ENCODE data around the gene MMRN2. TPM values are rescaled to one million over a fixed set of nuclear protein-coding genes. Genes with fewer than 3 reads are reported as not detected.
"Not testable (repeated sequence)": the region's sequence is repeated elsewhere in the genome, so short reads cannot be mapped to it uniquely, and the experiment has no call there.

Gene MMRN2
- total and polyA plus RNA-seq, 2 experiments from 2014 or later = 1.2 to 4.5 TPM

GRCh38 chr10:86981716-86982115, 24.3 kb upstream of the MMRN2 start:
- WGBS, 2 experiments (ENCODE audit: low coverage in 1 of 2, low lambda C conversion rate in 2 of 2, missing lambda C conversion rate in 2 of 2) = 85 to 93% methylated on average over 5 of the region's 5 CpGs
- H3K27ac ChIP-seq = no peak overlapping the region

GRCh38 chr10:86981020-86981419, 23.6 kb upstream of the MMRN2 start:
- H3F3A ChIP-seq (ENCODE audit: insufficient read depth); H3K4me2 ChIP-seq (ENCODE audit: unreplicated experiment); H3K9me2 ChIP-seq (ENCODE audit: insufficient read depth); H3K27me3 ChIP-seq (replicated peaks; ENCODE audit: insufficient read depth); H4K20me1 ChIP-seq (ENCODE audit: insufficient read depth); in situ Hi-C loops (cut with MboI); DNase-seq; H3K36me3 ChIP-seq (ENCODE audit: low read depth); H3K4me3 ChIP-seq; H3K27ac ChIP-seq; H2AFZ ChIP-seq; H3K9ac ChIP-seq; H3K9me3 ChIP-seq (ENCODE audit: low read depth); H3K79me2 ChIP-seq (ENCODE audit: insufficient read depth): not testable (repeated sequence)
- H3K4me1 ChIP-seq (ENCODE audit: insufficient read depth) = peaks cover 29% of the 10 kb centered on the region
- 52 to 60% methylated on average over 6 of the region's 6 CpGs for WGBS, 2 experiments (ENCODE audit: low coverage in 1 of 2, low lambda C conversion rate in 2 of 2, missing lambda C conversion rate in 2 of 2)

More at GRCh38 chr10:86981716-86982115, 24.3 kb upstream of the MMRN2 start:
- Histone ChIP-seq H3F3A (ENCODE audit: insufficient read depth) (peaks cover 7% of the 10 kb centered on the region; the same call in 1 of the 2 replicates), H3K9me2 (ENCODE audit: insufficient read depth) (no peaks in the 10 kb centered on the region), H3K4me1 (ENCODE audit: insufficient read depth) (peaks cover 29% of the 10 kb centered on the region), H3K36me3 (ENCODE audit: low read depth) (no peaks in the 10 kb centered on the region), H3K4me3 (no peak overlapping the region), H4K20me1 (ENCODE audit: insufficient read depth) (no peaks in the 10 kb centered on the region), H3K4me2 (ENCODE audit: unreplicated experiment) (no peak overlapping the region), H3K27me3 (replicated peaks; ENCODE audit: insufficient read depth) (no peaks in the 10 kb centered on the region), H3K9me3 (ENCODE audit: low read depth) (no peaks in the 10 kb centered on the region), H3K9ac (no peak overlapping the region), H3K79me2 (ENCODE audit: insufficient read depth) (no peaks in the 10 kb centered on the region), H2AFZ (no peak overlapping the region)
- in situ Hi-C loops (cut with MboI) = no loop called here
- TF ChIP-seq EZH2 (IDR thresholded peaks at IDR 0.05; ENCODE audit: insufficient read depth, poor library complexity, severe bottlenecking) = no peak
- TF ChIP-seq EZH2phosphoT487 (IDR thresholded peaks at IDR 0.05; ENCODE audit: insufficient read depth, low read depth) = no peak
- DNase-seq = no peak

- in situ Hi-C loops (cut with MboI) = no loop called here
- peak overlapping the region; percentile 16 for H3K4me2 ChIP-seq (ENCODE audit: unreplicated experiment)
- TF ChIP-seq EZH2phosphoT487 (IDR thresholded peaks at IDR 0.05; ENCODE audit: insufficient read depth, low read depth) (no peak), EZH2 (IDR thresholded peaks at IDR 0.05; ENCODE audit: insufficient read depth, poor library complexity, severe bottlenecking) (no peak)
- peak overlapping the region; percentile 27 for H3K9ac ChIP-seq
- 0 out of 2 replicates have a peak overlapping the region, but pooled peaks have one; percentile 19 for H2AFZ ChIP-seq
- 8 to 15% methylated on average over 3 of the region's 3 CpGs for WGBS, 2 experiments (ENCODE audit: low coverage in 1 of 2, low lambda C conversion rate in 2 of 2, missing lambda C conversion rate in 2 of 2)
- no peaks in the 10 kb centered on the region for H3K36me3 ChIP-seq (ENCODE audit: low read depth)
- no peaks in the 10 kb centered on the region for H3K9me3 ChIP-seq (ENCODE audit: low read depth)
- peaks cover 7% of the 10 kb centered on the region; the same call in 1 of the 2 replicates for H3F3A ChIP-seq (ENCODE audit: insufficient read depth)
- H4K20me1 ChIP-seq (ENCODE audit: insufficient read depth) = no peaks in the 10 kb centered on the region
- no peaks in the 10 kb centered on the region for H3K27me3 ChIP-seq (replicated peaks; ENCODE audit: insufficient read depth)
- H3K27ac ChIP-seq = peak overlapping the region; percentile 22; the same call in 1 of the 2 replicates
- H3K79me2 ChIP-seq (ENCODE audit: insufficient read depth) = no peaks in the 10 kb centered on the region
- no peak overlapping the region for H3K4me3 ChIP-seq
- H3K4me1 ChIP-seq (ENCODE audit: insufficient read depth) = peaks cover 29% of the 10 kb centered on the region
- no peaks in the 10 kb centered on the region for H3K9me2 ChIP-seq (ENCODE audit: insufficient read depth)
- peak; percentile 52 for DNase-seq
Measured at GRCh38 chr10:86979977-86980448, 22.6 kb upstream of the MMRN2 start.

- Histone ChIP-seq H3F3A (ENCODE audit: insufficient read depth) (peaks cover 7% of the 10 kb centered on the region; the same call in 1 of the 2 replicates), H3K9ac (0 out of 2 replicates have a peak overlapping the region, but pooled peaks have one; percentile 27), H3K4me1 (ENCODE audit: insufficient read depth) (peaks cover 29% of the 10 kb centered on the region), H3K4me2 (ENCODE audit: unreplicated experiment) (peak overlapping the region; percentile 16), H3K9me2 (ENCODE audit: insufficient read depth) (no peaks in the 10 kb centered on the region), H3K27me3 (replicated peaks; ENCODE audit: insufficient read depth) (no peaks in the 10 kb centered on the region), H3K4me3 (no peak overlapping the region), H4K20me1 (ENCODE audit: insufficient read depth) (no peaks in the 10 kb centered on the region), H3K36me3 (ENCODE audit: low read depth) (no peaks in the 10 kb centered on the region), H2AFZ (no peak overlapping the region), H3K9me3 (ENCODE audit: low read depth) (no peaks in the 10 kb centered on the region), H3K79me2 (ENCODE audit: insufficient read depth) (no peaks in the 10 kb centered on the region), H3K27ac (peak overlapping the region; percentile 22; the same call in 1 of the 2 replicates)
- WGBS, 2 experiments (ENCODE audit: low coverage in 1 of 2, low lambda C conversion rate in 2 of 2, missing lambda C conversion rate in 2 of 2) = 68 to 80% methylated on average over 4 of the region's 4 CpGs
- TF ChIP-seq EZH2 (IDR thresholded peaks at IDR 0.05; ENCODE audit: insufficient read depth, poor library complexity, severe bottlenecking) = no peak
- no peak for TF ChIP-seq EZH2phosphoT487 (IDR thresholded peaks at IDR 0.05; ENCODE audit: insufficient read depth, low read depth)
- DNase-seq = peak; percentile 49
- in situ Hi-C loops (cut with MboI) = no loop called here
Measured at GRCh38 chr10:86979296-86979818, 21.9 kb upstream of the MMRN2 start.

GRCh38 chr10:86978457-86978856, 21.0 kb upstream of the MMRN2 start:
- H3K9ac ChIP-seq; H4K20me1 ChIP-seq (ENCODE audit: insufficient read depth); H2AFZ ChIP-seq; H3K79me2 ChIP-seq (ENCODE audit: insufficient read depth); in situ Hi-C loops (cut with MboI); H3K36me3 ChIP-seq (ENCODE audit: low read depth); H3K9me3 ChIP-seq (ENCODE audit: low read depth); H3K27me3 ChIP-seq (replicated peaks; ENCODE audit: insufficient read depth); H3K9me2 ChIP-seq (ENCODE audit: insufficient read depth); H3K4me2 ChIP-seq (ENCODE audit: unreplicated experiment); H3K4me3 ChIP-seq; H3K27ac ChIP-seq; H3F3A ChIP-seq (ENCODE audit: insufficient read depth): not testable (repeated sequence)
- 47 to 49% methylated on average over 3 of the region's 3 CpGs for WGBS, 2 experiments (ENCODE audit: low coverage in 1 of 2, low lambda C conversion rate in 2 of 2, missing lambda C conversion rate in 2 of 2)
- DNase-seq = peak; percentile 46
- H3K4me1 ChIP-seq (ENCODE audit: insufficient read depth) = peaks cover 29% of the 10 kb centered on the region

Measured in GM23248 (cell line).